ENCODE data around the gene EXOC7. TPM values are rescaled to one million over a fixed set of nuclear protein-coding genes. Genes with fewer than 3 reads are reported as not detected.

Gene EXOC7
- total RNA-seq, 1 experiment from 2014 or later, result 160 TPM

DNA sequence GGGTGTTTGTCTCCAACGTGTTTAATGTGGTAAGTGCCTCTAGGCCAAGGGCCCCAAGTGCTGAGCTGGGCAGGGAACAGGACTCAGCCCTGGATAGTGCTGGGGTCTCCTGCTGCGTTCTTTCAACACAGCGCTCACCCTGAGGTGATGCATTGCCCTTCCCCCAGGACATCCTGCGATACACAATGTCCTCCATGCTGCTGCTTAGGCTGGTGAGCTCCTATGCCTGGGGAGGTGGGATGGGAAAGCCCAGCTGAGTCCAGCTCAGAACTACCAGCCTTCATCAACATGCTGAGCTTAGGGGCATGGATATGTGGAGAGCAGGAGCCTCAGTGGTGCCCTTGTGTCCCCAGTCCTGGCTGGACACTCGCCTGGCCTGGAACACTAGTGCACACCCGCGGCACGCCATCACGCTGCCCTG, 24.0 kb downstream of the EXOC7 start:
- no peak overlapping the region for H3K27ac Mint-ChIP-seq
- H4K91ac ChIP-seq (ENCODE audit: insufficient read length, low read depth, low read length), result no peak overlapping the region
- H3K79me2 ChIP-seq (ENCODE audit: insufficient read depth, low read length), result no peaks in the 10 kb centered on the region
- H3K36me3 Mint-ChIP-seq (ENCODE audit: insufficient read depth in 1 of 3, low read depth in 3 of 3), result peaks cover 2 to 24% (median 10%) of the 10 kb centered on the region in 3 experiments; a peak in 6 of 7 replicates
- H3K23me2 ChIP-seq (ENCODE audit: insufficient read length, low read depth, low read length, poor library complexity, severe bottlenecking), result peaks cover 22% of the 10 kb centered on the region
- peaks cover 47 to 58% of the 10 kb centered on the region in 2 experiments for H3K4me1 Mint-ChIP-seq
- H3K4me3 Mint-ChIP-seq, result peak overlapping the region; percentile 41 to 54; a peak in 3 of 5 replicates
- no peak overlapping the region for H3K18ac ChIP-seq (ENCODE audit: insufficient read length, low read depth, low read length)
- H3K14ac ChIP-seq (ENCODE audit: insufficient read depth, low read length), result no peak overlapping the region; the same call in 1 of the 2 replicates
- no peak overlapping the region for H2BK120ac ChIP-seq (ENCODE audit: low read depth, low read length, poor library complexity, severe bottlenecking)
- no peak overlapping the region for H3K56ac ChIP-seq (ENCODE audit: insufficient read length, low read depth, low read length)
- H4K5ac ChIP-seq (ENCODE audit: insufficient read length, low read depth, low read length), result no peak overlapping the region
- no peak overlapping the region for H3K9ac ChIP-seq (ENCODE audit: extremely low read depth, insufficient read length, low read length)
- peaks cover 59% of the 10 kb centered on the region for H3K27me3 Mint-ChIP-seq (ENCODE audit: low read depth)
- H3K79me1 ChIP-seq (ENCODE audit: insufficient read depth, low read depth, low read length, poor library complexity, severe bottlenecking), result no peaks in the 10 kb centered on the region
- H2BK20ac ChIP-seq (ENCODE audit: low read depth, low read length, poor library complexity, severe bottlenecking), result no peak overlapping the region
- TF ChIP-seq, protein P1, sequence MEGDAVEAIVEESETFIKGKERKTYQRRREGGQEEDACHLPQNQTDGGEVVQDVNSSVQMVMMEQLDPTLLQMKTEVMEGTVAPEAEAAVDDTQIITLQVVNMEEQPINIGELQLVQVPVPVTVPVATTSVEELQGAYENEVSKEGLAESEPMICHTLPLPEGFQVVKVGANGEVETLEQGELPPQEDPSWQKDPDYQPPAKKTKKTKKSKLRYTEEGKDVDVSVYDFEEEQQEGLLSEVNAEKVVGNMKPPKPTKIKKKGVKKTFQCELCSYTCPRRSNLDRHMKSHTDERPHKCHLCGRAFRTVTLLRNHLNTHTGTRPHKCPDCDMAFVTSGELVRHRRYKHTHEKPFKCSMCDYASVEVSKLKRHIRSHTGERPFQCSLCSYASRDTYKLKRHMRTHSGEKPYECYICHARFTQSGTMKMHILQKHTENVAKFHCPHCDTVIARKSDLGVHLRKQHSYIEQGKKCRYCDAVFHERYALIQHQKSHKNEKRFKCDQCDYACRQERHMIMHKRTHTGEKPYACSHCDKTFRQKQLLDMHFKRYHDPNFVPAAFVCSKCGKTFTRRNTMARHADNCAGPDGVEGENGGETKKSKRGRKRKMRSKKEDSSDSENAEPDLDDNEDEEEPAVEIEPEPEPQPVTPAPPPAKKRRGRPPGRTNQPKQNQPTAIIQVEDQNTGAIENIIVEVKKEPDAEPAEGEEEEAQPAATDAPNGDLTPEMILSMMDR (conservative IDR thresholded peaks at IDR 0.05), result no peak
- H3K4me2 ChIP-seq (ENCODE audit: insufficient read depth, insufficient read length, low read length), result peak overlapping the region; percentile 56
- H2BK15ac ChIP-seq (ENCODE audit: low read depth, low read length), result no peak overlapping the region
- no peak overlapping the region for H2BK12ac ChIP-seq (ENCODE audit: insufficient read length, low read depth, low read length)
- peaks cover 8% of the 10 kb centered on the region; the same call in 1 of the 2 replicates for H3K4me1 ChIP-seq (ENCODE audit: insufficient read depth, low read length)
- DNase-seq, result peak; percentile 34
- no peak overlapping the region for H4K8ac ChIP-seq (replicated peaks; ENCODE audit: insufficient read length, low read depth, low read length)
- no peak overlapping the region for H2AK5ac ChIP-seq (ENCODE audit: insufficient read length, low read length)
- no peak overlapping the region for H3K23ac ChIP-seq (ENCODE audit: insufficient read length, low read depth, low read length)
- H3K27me3 ChIP-seq (ENCODE audit: insufficient read depth, low read length), result peaks cover 47% of the 10 kb centered on the region
- no peak overlapping the region for H3K27ac ChIP-seq (ENCODE audit: insufficient read length, low read depth, low read length)
- H3K9me3 ChIP-seq (ENCODE audit: control insufficient read depth, low read depth, low read length), result no peaks in the 10 kb centered on the region
- H2AFZ ChIP-seq (ENCODE audit: low read length), result no peak overlapping the region
- H3T11ph ChIP-seq (ENCODE audit: low read length), result no peak overlapping the region
- peaks cover 3% of the 10 kb centered on the region for H4K20me1 ChIP-seq (ENCODE audit: control insufficient read depth, insufficient read depth, insufficient read length)
- no peak overlapping the region for H3K4ac ChIP-seq (ENCODE audit: low read depth, low read length)
- no CpG with 5 or more reads among the region's 9 CpGs for WGBS (ENCODE audit: extremely low coverage, insufficient read length, low lambda C conversion rate)
- no peaks in the 10 kb centered on the region; a peak in 2 of 5 replicates for H3K9me3 Mint-ChIP-seq
- no peak overlapping the region for H2BK5ac ChIP-seq (ENCODE audit: insufficient read length, low read length)
